Psoas muscle (tissue), 8 donors: ENCODE measurements around the gene LECT2. TPM values are rescaled to one million over a fixed set of nuclear protein-coding genes. Genes with fewer than 3 reads are reported as not detected.

Source experiments
- ATAC-seq, 4 donors: fragments of 200-7000 bp; cut with Tn5 transposase; one replicate each; pipeline ENCODE4 v1.9.1; 2020; ENCODE audit warnings: moderate library complexity in 3 of 4, mild to moderate bottlenecking in 2 of 4
- DNase-seq, 2 donors: peaks; one replicate each; pipeline ENCODE4 v3.0.0-alpha.2; 2020
- H3K27ac ChIP-seq: fragments of 200-600 bp; one replicate; pipeline ENCODE4 v1.8.0; 2022
- H3K27me3 ChIP-seq, 3 donors: fragments of 200-600 bp in 1 of 3; one replicate each; pipeline versions ENCODE4 v1.6.1 to v1.8.0; 2013 to 2022; ENCODE audit warnings: low read length in 2 of 3, mild to moderate bottlenecking in 2 of 3, moderate library complexity in 1 of 3; ENCODE audit not compliant: insufficient read depth in 3 of 3
- H3K36me3 ChIP-seq, 2 donors: fragments of 200-600 bp in 1 of 2; one replicate each; pipeline versions ENCODE4 v1.6.1 to v1.8.0; 2013 to 2022; ENCODE audit warnings: low read depth in 1 of 2, mild to moderate bottlenecking in 1 of 2, moderate library complexity in 1 of 2; ENCODE audit not compliant: insufficient read depth in 1 of 2
- H3K4me1 ChIP-seq: fragments of 200-600 bp; one replicate; pipeline ENCODE4 v1.8.0; 2022
- H3K4me3 ChIP-seq: fragments of 200-600 bp; one replicate; pipeline ENCODE4 v1.8.0; 2022; ENCODE audit warnings: mild to moderate bottlenecking
- H3K9me3 ChIP-seq: fragments of 200-600 bp; one replicate; pipeline ENCODE4 v1.8.0; 2022
- WGBS, 3 donors: extraction: QIAGEN DNeasy Blood & Tissue Kit; methylation state at CpG; one replicate each; pipeline versions ENCODE4 v1.1.6 to v1.1.7; 2013; 5-methylcytosine and 5-hydroxymethylcytosine counted together
- intact Hi-C, 2 donors: fragments of 100-400 bp; cut with DNase I; formaldehyde crosslinking; loops; one replicate each; pipeline versions ENCODE4 v1.11.0 to v1.14.2; 2022
- polyA plus RNA-seq, 3 donors: library from polyadenylated mRNA; stranded (reverse); fragments of 200-250 nt; gene quantifications; one replicate each; pipeline ENCODE4 v1.2.3, GENCODE V29; 2013
- total RNA-seq, 4 donors: library from RNA; stranded (reverse); fragmentation: NEBNext Ultra II Directional in 2 of 4; extraction: Animal tissue kit (Norgen Biotek cat#: 25700) in 2 of 4; gene quantifications; one replicate each; pipeline versions ENCODE4 v1.2.1 to v1.2.4, GENCODE V29; 2021 to 2023
- TF ChIP-seq, protein P1 (sequence below): fragments of 200-600 bp; IDR thresholded peaks from one replicate; pipeline ENCODE4 v1.8.0; 2022; ENCODE audit warnings: antibody characterized with exemption
- donor health status: healthy with polysubstance abuse.
- donor health status: DM: no; HTN: no; CAD: no; lungs with moderate emphysema.
- donor health status: Bipolar disorder and iron deficiency.
- donor health status: healthy.
- donor health status: DM: yes; HTN: yes; CAD: no.
- donor health status: DM: no; HTN: no; CAD: no.
- donor health status: DM: no; HTN: no; CAD: no.
- donor health status: DM: yes; HTN: yes; CAD: no.

LECT2 gene
- total and polyA plus RNA-seq, 7 donors = not detected

DNA sequence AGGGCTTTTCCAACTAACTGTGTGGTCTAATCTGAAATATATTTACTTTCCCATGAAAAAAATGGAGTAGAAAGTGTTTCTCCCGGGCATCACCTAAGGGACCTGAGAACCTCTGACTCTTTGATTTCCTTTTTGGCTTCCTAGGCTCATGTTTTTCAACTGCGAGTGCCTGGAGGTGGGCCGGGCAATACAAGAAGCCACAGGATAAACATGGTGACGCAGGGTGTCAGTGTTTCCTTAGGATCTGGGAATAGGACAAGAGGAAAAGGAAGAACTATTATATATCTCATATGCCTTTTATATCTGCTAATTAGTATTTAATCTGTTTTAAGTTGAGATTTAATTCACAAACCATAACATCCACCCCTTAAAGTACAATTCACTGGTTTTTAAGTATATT, 11.4 kb upstream of the LECT2 start:
- H3K27ac ChIP-seq = no peak overlapping the region

DNA sequence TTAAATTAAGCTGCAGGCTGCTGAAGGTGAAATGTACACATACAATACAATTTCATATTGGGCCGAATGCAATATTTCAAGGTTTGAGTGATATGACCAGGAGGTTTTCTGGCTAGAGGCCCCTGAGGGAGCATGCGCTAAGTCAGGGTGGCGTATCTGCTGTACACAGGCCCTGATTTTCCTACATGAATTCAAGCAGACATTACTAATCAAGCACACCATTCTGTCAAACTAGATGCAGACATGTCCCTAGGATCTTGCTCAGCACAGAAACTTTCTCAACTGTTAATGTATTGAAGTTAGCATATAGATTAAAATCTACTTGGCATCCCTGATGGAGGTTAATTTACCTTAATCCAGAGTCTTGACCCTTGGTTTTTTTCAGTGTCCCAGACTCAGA, 10.7 kb upstream of the LECT2 start:
- TF ChIP-seq, protein P1, sequence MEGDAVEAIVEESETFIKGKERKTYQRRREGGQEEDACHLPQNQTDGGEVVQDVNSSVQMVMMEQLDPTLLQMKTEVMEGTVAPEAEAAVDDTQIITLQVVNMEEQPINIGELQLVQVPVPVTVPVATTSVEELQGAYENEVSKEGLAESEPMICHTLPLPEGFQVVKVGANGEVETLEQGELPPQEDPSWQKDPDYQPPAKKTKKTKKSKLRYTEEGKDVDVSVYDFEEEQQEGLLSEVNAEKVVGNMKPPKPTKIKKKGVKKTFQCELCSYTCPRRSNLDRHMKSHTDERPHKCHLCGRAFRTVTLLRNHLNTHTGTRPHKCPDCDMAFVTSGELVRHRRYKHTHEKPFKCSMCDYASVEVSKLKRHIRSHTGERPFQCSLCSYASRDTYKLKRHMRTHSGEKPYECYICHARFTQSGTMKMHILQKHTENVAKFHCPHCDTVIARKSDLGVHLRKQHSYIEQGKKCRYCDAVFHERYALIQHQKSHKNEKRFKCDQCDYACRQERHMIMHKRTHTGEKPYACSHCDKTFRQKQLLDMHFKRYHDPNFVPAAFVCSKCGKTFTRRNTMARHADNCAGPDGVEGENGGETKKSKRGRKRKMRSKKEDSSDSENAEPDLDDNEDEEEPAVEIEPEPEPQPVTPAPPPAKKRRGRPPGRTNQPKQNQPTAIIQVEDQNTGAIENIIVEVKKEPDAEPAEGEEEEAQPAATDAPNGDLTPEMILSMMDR = no peak
- ATAC-seq = no peak
- H3K9me3 ChIP-seq = no peaks in the 10 kb centered on the region
- intact Hi-C loops = no loop called here
- no peak overlapping the region for H3K4me3 ChIP-seq
- no peaks in the 10 kb centered on the region for H3K4me1 ChIP-seq
- no peak for DNase-seq
- no peak overlapping the region for H3K27ac ChIP-seq
- 85 to 95% (median 91%) methylated on average over 3 of the region's 3 CpGs for WGBS, 3 donors
- no peaks in the 10 kb centered on the region for H3K36me3 ChIP-seq
- no peaks in the 10 kb centered on the region for H3K27me3 ChIP-seq

More for the DNA sequence above, 11.4 kb upstream of the LECT2 start:
- intact Hi-C loops = no loop called here
- ATAC-seq (no peak), DNase-seq (no peak)
- H3K36me3 ChIP-seq = no peaks in the 10 kb centered on the region
- no peaks in the 10 kb centered on the region for H3K4me1 ChIP-seq
- no peaks in the 10 kb centered on the region for H3K9me3 ChIP-seq
- H3K4me3 ChIP-seq = no peak overlapping the region
- 50 to 67% (median 63%) methylated on average over 4 of the region's 4 CpGs for WGBS, 3 donors
- H3K27me3 ChIP-seq = no peaks in the 10 kb centered on the region
- TF ChIP-seq, protein P1 = no peak

- Histone ChIP-seq H3K36me3 (no peaks in the 10 kb centered on the region), H3K4me3 (no peak overlapping the region), H3K9me3 (no peaks in the 10 kb centered on the region), H3K27me3 (no peaks in the 10 kb centered on the region), H3K27ac (no peak overlapping the region), H3K4me1 (no peaks in the 10 kb centered on the region)
- ATAC-seq (no peak), DNase-seq (no peak)
- intact Hi-C loops = no loop called here
- TF ChIP-seq, protein P1 = no peak
- 56 to 65% (median 63%) methylated on average over 1 of the region's 1 CpG for WGBS, 3 donors
Observed at GRCh38 chr5:135964670-135965320, 10.0 kb upstream of the LECT2 start.

- 86 to 93% (median 90%) methylated on average over 4 of the region's 4 CpGs for WGBS, 3 donors
- intact Hi-C loops = no loop called here
Observed at GRCh38 chr5:135955525-135955924, 742 bp upstream of the LECT2 start.

More at GRCh38 chr5:135955525-135955924, 742 bp upstream of the LECT2 start:
- H3K4me3 ChIP-seq = no peak overlapping the region
- no peaks in the 10 kb centered on the region for H3K36me3 ChIP-seq
- DNase-seq = no peak
- H3K27ac ChIP-seq = no peak overlapping the region
- no peaks in the 10 kb centered on the region for H3K9me3 ChIP-seq
- ATAC-seq = no peak
- TF ChIP-seq, protein P1 = no peak
- H3K27me3 ChIP-seq = no peaks in the 10 kb centered on the region
- H3K4me1 ChIP-seq = no peaks in the 10 kb centered on the region
